Measurements from ENCODE around the gene LGALS3BP.
"Not testable (repeated sequence)": the region's sequence is repeated elsewhere in the genome, so short reads cannot be mapped to it uniquely, and the experiment has no call there.

Gene LGALS3BP, protein sequence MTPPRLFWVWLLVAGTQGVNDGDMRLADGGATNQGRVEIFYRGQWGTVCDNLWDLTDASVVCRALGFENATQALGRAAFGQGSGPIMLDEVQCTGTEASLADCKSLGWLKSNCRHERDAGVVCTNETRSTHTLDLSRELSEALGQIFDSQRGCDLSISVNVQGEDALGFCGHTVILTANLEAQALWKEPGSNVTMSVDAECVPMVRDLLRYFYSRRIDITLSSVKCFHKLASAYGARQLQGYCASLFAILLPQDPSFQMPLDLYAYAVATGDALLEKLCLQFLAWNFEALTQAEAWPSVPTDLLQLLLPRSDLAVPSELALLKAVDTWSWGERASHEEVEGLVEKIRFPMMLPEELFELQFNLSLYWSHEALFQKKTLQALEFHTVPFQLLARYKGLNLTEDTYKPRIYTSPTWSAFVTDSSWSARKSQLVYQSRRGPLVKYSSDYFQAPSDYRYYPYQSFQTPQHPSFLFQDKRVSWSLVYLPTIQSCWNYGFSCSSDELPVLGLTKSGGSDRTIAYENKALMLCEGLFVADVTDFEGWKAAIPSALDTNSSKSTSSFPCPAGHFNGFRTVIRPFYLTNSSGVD

DNA sequence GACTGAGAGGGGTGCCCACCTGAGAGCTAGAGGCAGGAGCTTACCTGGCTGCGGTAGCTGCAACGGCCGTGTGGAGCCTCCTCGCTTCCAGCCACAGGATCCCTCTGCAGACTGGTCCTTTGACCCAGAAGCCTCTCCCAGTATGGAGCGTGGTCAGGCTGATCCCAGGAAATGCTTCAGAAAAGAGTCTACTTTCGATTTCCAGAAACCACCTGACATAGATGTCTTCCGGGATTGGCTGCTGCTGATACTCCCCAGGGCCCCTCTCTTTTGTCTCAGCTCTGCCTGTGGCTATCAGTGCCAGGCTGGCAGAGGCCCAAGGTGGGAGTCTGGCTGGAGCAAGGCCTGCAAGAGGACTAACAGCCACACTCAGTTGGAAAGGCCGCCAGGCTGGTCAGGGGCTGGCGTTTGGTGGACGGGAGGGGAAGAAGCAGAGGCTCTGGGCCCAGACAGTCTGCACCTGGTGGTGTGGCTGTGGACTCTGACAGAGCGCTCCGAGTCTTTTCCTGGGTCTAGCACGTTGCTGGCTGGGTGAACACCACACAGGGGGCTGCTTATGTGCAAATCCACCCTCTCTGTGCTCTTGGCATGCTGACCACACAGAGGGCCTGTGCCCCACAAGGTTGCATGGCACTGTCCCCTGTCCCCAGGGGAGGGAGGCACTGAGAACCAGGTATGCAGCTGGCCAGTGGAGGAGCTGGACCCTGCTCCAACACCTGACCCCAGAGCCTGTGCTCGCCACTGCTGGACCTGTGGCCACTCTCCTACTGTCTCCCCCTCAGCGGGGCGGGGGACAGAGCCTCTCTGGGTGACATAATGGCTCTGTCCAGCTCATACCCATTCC lies at the start of gene LGALS3BP:
Gene LGALS3BP, minus strand, starts transcription at position 144 of the 844 bp plus-strand sequence. CDS start 2,732 bp downstream, outside the sequence.
- peak within 1 kb of the TSS; percentile 14; the same call in 1 of the 2 replicates for H3K9ac ChIP-seq (ENCODE audit: low read depth, low read length)
- H3K9me3 ChIP-seq (ENCODE audit: control insufficient read depth, insufficient read depth, low read length): no peaks in the 10 kb centered on the region
- H3K4me1 ChIP-seq (ENCODE audit: insufficient read depth, low read length): peaks cover 4% of the 10 kb centered on the region; the same call in 1 of the 2 replicates
- no peaks in the 10 kb centered on the region for H3K36me3 ChIP-seq (ENCODE audit: insufficient read depth, low read length)

DNA sequence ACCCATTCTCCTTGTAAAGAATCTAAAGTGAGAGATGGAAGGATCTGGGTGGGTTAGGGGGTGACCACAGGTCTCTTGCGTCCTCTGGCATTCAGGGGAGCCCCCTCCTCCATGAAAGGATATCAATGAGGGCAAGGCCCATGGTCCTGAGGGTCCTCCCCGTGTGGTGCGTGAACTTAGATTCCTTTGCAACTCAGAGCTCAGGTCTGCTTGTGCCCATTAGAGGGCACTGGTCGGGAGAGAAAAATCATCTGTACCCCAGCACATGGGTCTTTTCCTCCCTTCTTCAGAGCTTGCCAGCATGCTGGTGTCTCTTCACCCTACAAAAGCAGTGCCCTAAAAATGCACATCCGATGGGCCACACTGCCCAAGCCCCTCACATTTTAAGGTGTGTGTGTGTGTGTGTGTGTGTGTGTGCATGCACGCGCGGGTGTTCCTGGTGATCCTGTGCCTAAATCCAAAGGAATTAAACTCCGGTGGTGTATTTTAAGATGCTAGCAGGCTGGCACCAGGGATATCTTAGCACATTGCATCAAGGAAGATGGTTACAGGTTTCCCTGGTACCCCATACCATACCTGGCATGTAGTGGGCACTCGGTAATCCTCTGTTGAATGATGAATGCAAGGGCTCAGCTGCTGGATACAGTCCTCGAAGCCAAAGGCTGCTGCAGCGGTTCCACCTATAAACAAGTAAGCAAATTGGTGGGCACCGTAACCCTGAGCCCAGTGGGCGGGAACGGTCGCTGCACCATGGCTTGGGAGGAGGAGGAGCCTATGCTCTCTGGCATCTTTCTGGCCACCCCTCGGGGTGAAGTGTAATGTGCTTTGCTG lies 49.0 kb upstream of the LGALS3BP start:
- Histone ChIP-seq H3K4me1 (ENCODE audit: insufficient read depth, low read length) (no peaks in the 10 kb centered on the region; the same call in 1 of the 2 replicates), H3K36me3 (ENCODE audit: insufficient read depth, low read length) (no peaks in the 10 kb centered on the region), H3K9me3 (ENCODE audit: control insufficient read depth, insufficient read depth, low read length) (no peaks in the 10 kb centered on the region), H3K9ac (ENCODE audit: low read depth, low read length) (no peak overlapping the region)

DNA sequence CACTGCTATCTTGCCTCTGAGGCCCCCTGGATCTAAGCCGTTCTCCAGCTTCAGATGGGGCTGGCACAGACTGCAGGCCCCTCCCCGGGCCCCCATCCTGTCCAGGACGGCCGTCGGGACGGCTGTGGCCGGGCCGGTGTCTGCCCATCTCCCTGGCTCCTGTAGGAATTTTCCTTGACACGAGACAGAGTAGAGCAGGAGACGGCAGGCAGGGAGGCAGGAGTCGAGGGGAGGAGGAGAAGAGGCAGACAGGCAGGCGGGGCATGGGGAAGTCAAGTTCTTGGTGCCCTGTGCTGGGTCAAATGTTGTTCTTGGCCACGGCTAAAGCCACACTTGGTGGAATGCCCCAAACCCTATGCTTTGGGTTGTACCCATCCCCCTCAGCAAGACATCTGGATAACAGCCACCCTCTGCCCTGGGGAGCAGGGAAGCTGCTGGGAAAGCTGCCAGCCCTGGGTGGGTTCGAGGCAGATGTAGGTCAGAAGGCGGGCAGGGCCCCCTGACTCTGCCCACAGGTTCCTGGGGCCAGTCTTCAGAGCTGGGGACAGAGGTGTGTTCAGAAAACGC lies 48.3 kb upstream of the LGALS3BP start:
- no peaks in the 10 kb centered on the region for H3K36me3 ChIP-seq (ENCODE audit: insufficient read depth, low read length)
- no peaks in the 10 kb centered on the region; the same call in 1 of the 2 replicates for H3K4me1 ChIP-seq (ENCODE audit: insufficient read depth, low read length)
- no peaks in the 10 kb centered on the region for H3K9me3 ChIP-seq (ENCODE audit: control insufficient read depth, insufficient read depth, low read length)
- no peak overlapping the region for H3K9ac ChIP-seq (ENCODE audit: low read depth, low read length)

DNA sequence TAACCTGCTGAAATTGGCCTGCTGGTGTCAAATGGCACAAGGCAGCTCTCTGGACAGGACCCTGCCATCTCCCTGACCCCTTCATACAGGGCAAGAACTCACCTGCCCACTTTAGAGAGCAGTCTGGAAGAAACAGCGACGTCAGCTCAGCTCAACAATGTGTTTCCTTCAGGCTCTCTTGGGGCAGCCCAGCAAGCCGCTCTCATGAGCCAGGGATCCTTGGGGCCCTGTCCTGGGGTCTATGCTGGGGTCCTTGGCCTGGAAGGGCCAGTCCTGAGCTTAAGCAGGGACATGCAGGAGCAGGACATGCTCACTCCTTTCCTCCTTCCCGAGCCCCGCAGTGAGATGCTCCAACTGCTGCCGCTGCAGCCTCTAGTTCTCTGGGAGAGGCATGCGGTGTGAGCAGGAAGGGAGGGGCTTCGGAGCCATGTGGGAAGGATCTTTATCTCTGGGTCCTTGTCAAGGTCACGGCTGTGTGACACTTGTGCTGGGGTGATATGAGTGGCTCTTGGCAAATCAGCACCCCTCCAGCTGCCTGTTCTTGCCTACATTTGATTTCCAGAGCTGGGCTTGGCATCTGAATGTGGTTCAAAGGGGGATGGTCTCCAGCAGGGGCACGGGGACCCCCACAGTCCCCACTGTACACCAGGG lies 47.7 kb upstream of the LGALS3BP start:
- Histone ChIP-seq H3K9ac (ENCODE audit: low read depth, low read length) (no peak overlapping the region), H3K4me1 (ENCODE audit: insufficient read depth, low read length) (no peaks in the 10 kb centered on the region; the same call in 1 of the 2 replicates)

DNA sequence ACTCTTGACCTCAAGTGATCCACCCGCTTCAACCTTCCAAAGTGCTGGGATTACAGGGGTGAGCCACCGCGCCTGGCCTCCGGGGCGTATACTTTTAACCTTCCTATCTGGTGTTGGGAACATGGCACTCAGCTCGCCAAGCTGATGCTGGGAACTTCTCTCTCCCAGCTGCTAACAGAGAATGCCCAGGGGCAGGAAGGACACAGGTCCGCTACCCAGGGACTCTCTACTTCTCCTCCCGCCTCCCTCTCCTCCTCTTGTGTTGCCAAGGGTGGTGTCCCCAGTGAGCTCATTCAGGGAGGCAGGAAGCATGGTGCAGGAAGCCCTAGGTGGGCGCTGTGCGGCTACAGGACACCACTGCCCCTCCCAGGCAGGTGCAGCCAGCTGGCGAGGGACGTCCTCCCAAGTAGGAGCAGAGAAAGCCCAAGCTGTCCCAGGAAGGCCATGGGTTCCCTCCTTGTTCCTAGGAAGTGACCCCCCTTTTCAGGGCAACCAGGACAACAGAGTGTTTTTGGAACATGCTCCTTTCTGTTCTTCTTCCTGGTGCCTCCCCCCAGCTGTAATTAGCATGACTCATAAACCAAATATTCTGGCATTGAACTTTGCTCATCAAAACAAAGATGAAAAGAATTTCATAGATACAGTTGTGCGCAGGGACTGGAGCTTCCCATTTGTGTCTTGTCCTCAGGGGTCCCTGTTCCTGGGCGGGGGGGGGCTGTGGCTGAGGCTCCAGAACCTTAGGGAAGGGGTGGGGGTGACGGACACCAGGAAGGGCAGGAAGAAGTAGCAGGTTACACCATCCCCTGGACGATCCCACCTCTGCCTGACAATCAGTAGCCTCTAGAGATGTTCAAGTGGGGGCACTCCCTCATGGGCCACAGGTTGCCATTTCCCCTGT lies 46.9 kb upstream of the LGALS3BP start:
- Histone ChIP-seq H3K36me3 (ENCODE audit: insufficient read depth, low read length) (no peaks in the 10 kb centered on the region), H3K9me3 (ENCODE audit: control insufficient read depth, insufficient read depth, low read length) (no peaks in the 10 kb centered on the region), H3K4me1 (ENCODE audit: insufficient read depth, low read length) (no peaks in the 10 kb centered on the region; the same call in 1 of the 2 replicates), H3K9ac (ENCODE audit: low read depth, low read length) (no peak overlapping the region)

More for the DNA sequence above, 47.7 kb upstream of the LGALS3BP start:
- H3K9me3 ChIP-seq (ENCODE audit: control insufficient read depth, insufficient read depth, low read length): no peaks in the 10 kb centered on the region
- no peaks in the 10 kb centered on the region for H3K36me3 ChIP-seq (ENCODE audit: insufficient read depth, low read length)

DNA sequence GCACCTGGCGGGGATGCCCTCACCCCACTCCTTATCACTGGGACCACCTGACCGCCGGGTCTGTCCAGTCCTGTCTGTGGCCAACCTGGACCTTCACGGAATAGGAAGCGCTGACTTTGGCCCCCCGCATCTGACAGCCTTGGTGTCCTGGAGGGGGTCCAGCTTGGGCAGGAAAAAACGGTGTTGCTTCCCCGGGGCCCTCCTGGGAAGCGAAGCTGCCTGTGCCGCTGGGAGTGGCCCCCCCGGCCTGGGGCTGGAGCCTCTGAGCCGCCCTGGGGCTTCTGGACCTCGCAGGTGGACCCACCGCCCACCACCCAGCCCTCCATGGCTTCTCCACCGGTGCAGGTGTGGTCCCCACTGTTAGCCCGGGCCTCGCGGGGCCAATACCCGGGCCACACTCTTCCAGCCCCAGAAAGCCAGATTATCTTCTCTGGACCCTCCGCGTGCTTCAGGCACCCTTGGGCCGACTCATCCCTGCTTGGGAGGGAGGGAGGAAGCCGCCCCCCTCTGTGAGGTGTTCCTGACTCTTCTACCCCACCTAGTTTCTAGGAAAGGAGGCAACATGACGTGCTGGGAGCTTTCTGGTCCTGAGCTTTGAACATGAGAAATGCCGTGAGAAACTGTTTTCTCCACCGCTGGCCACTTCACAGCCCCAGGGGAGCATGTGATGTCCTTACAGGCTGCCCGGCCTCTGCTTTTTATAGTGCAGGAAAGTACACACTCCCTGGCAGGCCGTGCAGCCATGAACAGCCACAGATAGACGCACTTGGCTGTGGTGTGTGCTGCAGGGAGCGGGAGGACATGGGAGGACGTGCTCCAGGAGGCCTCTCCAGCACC lies 45.4 kb upstream of the LGALS3BP start:
- Histone ChIP-seq H3K9ac (ENCODE audit: low read depth, low read length) (peak overlapping the region; percentile 64; the same call in 1 of the 2 replicates), H3K36me3 (ENCODE audit: insufficient read depth, low read length) (no peaks in the 10 kb centered on the region), H3K4me1 (ENCODE audit: insufficient read depth, low read length) (no peaks in the 10 kb centered on the region; the same call in 1 of the 2 replicates), H3K9me3 (ENCODE audit: control insufficient read depth, insufficient read depth, low read length) (no peaks in the 10 kb centered on the region)

DNA sequence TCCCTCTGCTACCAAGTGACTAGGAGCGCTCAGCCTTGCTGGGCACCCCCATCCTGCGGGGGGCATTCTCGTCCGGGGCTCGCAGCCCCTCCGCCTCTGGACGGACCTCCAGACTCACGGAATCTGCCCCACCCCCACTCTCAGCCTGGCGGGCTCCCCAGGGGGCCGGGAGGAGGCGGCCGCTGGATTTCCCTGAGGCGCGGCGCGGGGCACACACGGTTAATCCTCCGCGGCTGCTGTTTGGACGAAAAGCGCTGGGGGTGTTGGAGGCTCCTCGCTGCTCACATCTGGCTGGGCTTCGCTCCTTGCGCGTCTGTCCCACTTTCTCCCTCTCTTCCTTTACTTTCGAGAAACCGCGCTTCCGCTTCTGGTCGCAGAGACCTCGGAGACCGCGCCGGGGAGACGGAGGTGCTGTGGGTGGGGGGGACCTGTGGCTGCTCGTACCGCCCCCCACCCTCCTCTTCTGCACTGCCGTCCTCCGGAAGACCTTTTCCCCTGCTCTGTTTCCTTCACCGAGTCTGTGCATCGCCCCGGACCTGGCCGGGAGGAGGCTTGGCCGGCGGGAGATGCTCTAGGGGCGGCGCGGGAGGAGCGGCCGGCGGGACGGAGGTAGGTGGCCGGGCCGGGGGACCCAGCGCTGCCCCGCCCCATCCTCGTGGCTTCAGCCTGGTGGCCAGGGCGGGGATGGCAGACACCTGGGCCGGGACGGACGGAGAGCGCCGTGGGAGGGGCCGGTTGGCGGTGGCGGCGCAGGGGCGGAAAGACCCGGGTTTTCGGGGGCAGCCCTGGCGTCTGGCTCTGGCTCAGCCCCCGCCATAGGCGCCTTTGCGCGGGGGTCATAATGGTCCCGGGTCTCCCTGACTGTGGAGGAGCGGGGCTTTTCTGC lies 44.4 kb upstream of the LGALS3BP start, which contains the start of gene C1QTNF1:
Gene C1QTNF1, plus strand, starts transcription at position 284 of the 886 bp plus-strand sequence. CDS start 19,800 bp downstream, outside the sequence.
- H3K4me1 ChIP-seq (ENCODE audit: insufficient read depth, low read length): no peaks in the 10 kb centered on the region; the same call in 1 of the 2 replicates
- no peaks in the 10 kb centered on the region for H3K9me3 ChIP-seq (ENCODE audit: control insufficient read depth, insufficient read depth, low read length)
- no peaks in the 10 kb centered on the region for H3K36me3 ChIP-seq (ENCODE audit: insufficient read depth, low read length)
- H3K9ac ChIP-seq (ENCODE audit: low read depth, low read length): peak within 1 kb of the TSS; percentile 64

DNA sequence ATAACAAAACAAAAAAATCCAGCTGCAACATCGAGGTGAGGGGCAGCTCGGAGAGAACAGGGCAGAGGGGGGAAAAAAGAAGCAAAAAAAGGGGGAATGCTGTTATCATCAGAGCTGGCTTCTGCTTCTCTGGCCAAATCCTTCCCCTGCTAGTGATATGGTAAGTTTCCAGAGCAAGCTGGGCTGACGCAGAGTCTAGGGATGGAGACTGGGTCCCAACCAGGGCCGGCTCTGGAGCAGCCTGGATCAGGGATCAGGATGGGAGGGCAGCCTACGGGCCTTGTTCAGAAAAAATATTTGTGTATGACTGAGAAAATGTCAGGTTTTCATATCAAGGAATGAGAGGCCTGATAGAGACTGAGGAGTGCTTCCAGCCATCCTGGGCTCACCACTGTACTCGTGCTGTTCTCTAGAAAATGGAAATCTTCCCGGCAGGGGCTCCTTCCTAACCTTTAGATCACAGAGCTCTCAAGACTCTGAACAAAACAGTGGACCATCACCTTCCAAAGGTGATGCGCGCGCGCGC lies 43.5 kb upstream of the LGALS3BP start:
- H3K9me3 ChIP-seq (ENCODE audit: control insufficient read depth, insufficient read depth, low read length): no peaks in the 10 kb centered on the region
- H3K4me1 ChIP-seq (ENCODE audit: insufficient read depth, low read length): no peaks in the 10 kb centered on the region; the same call in 1 of the 2 replicates
- no peaks in the 10 kb centered on the region for H3K36me3 ChIP-seq (ENCODE audit: insufficient read depth, low read length)
- peak overlapping the region; percentile 64; the same call in 1 of the 2 replicates for H3K9ac ChIP-seq (ENCODE audit: low read depth, low read length)

DNA sequence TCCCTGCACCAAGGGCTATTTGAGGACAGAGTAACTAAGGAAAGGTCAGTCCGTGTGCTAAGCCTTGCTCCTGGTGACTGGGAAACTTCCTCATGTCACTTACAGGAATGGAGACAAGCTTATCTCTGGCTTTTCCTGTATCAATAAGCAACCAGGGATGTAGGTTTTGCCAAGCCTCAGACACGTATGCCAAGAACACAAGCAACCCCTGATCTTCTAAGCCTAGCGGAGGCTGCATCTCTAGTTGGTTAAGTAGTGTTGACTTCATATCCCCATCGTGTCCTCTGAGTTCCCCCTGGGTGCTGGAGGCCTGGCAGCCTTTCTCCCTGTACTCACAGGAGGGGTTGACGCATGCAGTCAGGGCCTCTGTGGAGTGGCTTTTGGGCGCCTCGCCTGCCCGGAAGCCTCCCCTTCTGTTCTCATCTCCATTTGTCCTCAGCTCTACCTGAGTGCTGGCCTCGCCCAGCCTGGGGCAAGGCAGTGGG lies 42.8 kb upstream of the LGALS3BP start:
- no peak overlapping the region for H3K9ac ChIP-seq (ENCODE audit: low read depth, low read length)
- no peaks in the 10 kb centered on the region for H3K36me3 ChIP-seq (ENCODE audit: insufficient read depth, low read length)
- H3K4me1 ChIP-seq (ENCODE audit: insufficient read depth, low read length): no peaks in the 10 kb centered on the region; the same call in 1 of the 2 replicates
- H3K9me3 ChIP-seq (ENCODE audit: control insufficient read depth, insufficient read depth, low read length): no peaks in the 10 kb centered on the region

DNA sequence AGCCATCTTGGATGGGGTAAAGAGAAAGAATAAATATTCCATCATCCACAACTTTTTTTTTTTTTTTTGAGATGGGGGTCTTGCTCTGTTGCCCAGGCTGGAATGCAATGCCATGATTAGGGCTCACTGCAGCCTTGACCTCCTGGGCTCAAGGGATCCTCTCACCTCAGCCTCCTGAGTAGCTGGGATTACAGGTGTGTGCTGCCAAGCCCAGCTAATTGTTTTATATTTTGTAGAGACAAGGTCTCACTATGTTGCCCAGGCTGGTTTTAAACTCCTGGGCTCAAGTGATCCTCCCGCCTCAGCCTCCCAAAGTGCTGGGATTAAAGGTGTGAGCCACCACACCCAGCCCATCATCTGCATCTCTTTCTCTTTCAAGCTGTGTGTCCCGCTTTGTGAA lies 42.2 kb upstream of the LGALS3BP start:
- H3K36me3 ChIP-seq (ENCODE audit: insufficient read depth, low read length); H3K9ac ChIP-seq (ENCODE audit: low read depth, low read length); H3K9me3 ChIP-seq (ENCODE audit: control insufficient read depth, insufficient read depth, low read length); H3K4me1 ChIP-seq (ENCODE audit: insufficient read depth, low read length): not testable (repeated sequence)

All from ES-I3 (cell line).